Lower lobe of right lung (tissue), 2 donors: Measurements from ENCODE around the gene STC2. TPM values are rescaled to one million over a fixed set of nuclear protein-coding genes. Genes with fewer than 3 reads are reported as not detected.

Experiments
- ATAC-seq, 2 donors: fragments of 200-7000 bp; cut with Tn5 transposase; one replicate each; pipeline ENCODE4 v1.9.1; 2020 to 2022; ENCODE audit warnings: mild to moderate bottlenecking in 2 of 2, moderate library complexity in 2 of 2
- DNase-seq: peaks from one replicate; pipeline ENCODE4 v3.0.0-alpha.2; 2020
- H3K27ac ChIP-seq: fragments of 200-600 bp; one replicate; pipeline ENCODE4 v1.8.0; 2022
- H3K27me3 ChIP-seq: fragments of 200-600 bp; one replicate; pipeline ENCODE4 v1.8.0; 2022; ENCODE audit warnings: low read depth
- H3K36me3 ChIP-seq: fragments of 200-600 bp; one replicate; pipeline ENCODE4 v1.8.0; 2022; ENCODE audit warnings: mild to moderate bottlenecking
- H3K4me1 ChIP-seq: fragments of 200-600 bp; one replicate; pipeline ENCODE4 v1.8.0; 2022
- H3K4me3 ChIP-seq: fragments of 200-600 bp; one replicate; pipeline ENCODE4 v1.8.0; 2022; ENCODE audit warnings: mild to moderate bottlenecking
- H3K9me3 ChIP-seq: fragments of 200-600 bp; one replicate; pipeline ENCODE4 v1.8.0; 2022
- CTCF ChIP-seq: fragments of 200-600 bp; IDR thresholded peaks from one replicate; pipeline ENCODE4 v1.8.0; 2022; ENCODE audit warnings: antibody characterized with exemption, mild to moderate bottlenecking
- intact Hi-C: fragments of 100-400 bp; cut with DNase I; formaldehyde crosslinking; loops from one replicate; pipeline ENCODE4 v1.11.0; 2022
- total RNA-seq: library from RNA; stranded (reverse); fragmentation: NEBNext Ultra II Directional; extraction: Animal tissue kit (Norgen Biotek cat#: 25700); gene quantifications from one replicate; pipeline ENCODE4 v1.2.1, GENCODE V29; 2021
- donor health status: DM: no; HTN: yes; CAD: no; lungs with severe emphysema.

The STC2 gene
- total RNA-seq, 1 donor from 2014 or later: 10.8 TPM

DNA sequence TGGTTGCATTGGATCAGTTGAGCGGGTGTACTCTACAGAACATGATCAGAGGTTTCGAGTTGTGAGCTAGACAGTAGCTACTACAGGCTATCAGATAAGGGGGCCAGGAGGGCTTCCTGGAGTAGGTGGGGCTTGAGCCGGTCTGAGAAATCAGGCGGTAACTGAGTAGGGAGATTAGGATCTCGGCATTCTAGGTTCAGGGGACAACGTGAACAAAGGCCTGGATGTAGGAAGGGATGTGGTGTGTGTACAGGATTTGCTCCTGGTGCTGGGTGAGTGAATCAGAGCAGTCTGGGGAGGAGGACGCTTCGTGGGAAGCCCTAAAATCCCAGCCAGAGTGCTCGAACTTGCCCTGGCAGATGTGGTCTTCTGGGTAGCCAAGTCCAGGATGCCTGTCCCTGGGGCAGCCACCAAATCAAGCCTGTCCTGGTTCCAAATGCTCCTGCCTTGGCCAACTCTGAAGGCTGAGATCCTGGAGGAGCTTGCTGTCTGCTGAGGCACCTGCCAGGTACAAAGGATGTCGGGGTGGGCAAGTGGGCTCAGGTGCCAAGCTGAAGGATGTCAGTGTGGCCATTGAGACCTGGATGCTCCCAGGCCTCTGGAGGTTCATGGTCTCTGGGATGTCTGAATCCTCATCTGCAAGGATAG lies 33.4 kb downstream of the STC2 start:
- DNase-seq (no peak), ATAC-seq (no peak)
- Histone ChIP-seq H3K9me3 (no peaks in the 10 kb centered on the region), H3K36me3 (no peaks in the 10 kb centered on the region), H3K27me3 (peaks cover 40% of the 10 kb centered on the region), H3K27ac (no peak overlapping the region), H3K4me3 (no peak overlapping the region), H3K4me1 (peaks cover 3% of the 10 kb centered on the region)
- TF ChIP-seq CTCF: no peak
- intact Hi-C loops: no loop called here

DNA sequence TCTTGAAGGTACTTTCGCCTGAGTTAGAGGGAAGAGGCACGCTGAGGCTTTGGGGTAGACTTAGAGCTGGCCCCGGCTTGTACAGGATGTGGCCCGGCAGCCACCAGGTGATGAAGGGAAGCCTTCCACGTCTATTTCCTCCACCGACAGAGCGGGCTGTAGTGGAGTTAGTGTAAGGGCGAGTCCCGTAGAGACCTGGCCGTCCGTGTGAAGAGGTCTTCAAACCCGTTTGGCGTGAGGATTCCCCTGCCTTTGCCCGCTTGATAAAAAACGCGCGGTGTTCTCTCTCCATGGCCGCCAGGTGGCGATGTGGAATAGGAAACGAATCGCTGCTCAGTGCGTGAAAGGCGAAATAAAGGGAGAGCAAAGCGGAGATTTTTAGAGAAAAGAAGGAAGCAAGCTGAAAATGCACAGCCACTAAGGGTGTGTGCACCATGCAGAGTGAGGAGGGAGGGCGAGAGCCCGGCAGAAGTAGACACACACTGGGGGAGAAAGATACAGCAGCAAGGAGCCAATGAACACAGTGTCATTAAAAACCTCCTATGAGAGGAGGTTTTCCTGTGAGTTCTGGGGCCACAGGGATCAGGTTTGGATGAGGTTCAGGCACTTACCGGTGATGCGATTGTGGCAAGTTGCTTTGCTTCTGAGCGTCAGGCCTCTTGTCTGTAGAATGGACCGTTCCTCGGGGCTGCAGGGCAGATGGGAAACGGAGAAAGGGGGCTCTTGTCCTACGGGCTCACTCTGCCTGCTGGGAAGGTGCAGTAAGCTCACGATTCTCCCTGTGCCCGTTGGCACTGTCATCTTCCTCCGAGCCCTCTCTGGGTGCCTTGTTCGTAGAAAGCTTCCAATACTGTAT lies 34.2 kb downstream of the STC2 start:
- Histone ChIP-seq H3K4me3 (peak overlapping the region; percentile 9), H3K27me3 (peaks cover 44% of the 10 kb centered on the region), H3K9me3 (no peaks in the 10 kb centered on the region), H3K27ac (no peak overlapping the region), H3K36me3 (no peaks in the 10 kb centered on the region), H3K4me1 (peaks cover 3% of the 10 kb centered on the region)
- intact Hi-C loops: no loop called here
- DNase-seq (peak; percentile 78), ATAC-seq (peak; percentile 81 to 83)
- peak; percentile 81 for TF ChIP-seq CTCF

DNA sequence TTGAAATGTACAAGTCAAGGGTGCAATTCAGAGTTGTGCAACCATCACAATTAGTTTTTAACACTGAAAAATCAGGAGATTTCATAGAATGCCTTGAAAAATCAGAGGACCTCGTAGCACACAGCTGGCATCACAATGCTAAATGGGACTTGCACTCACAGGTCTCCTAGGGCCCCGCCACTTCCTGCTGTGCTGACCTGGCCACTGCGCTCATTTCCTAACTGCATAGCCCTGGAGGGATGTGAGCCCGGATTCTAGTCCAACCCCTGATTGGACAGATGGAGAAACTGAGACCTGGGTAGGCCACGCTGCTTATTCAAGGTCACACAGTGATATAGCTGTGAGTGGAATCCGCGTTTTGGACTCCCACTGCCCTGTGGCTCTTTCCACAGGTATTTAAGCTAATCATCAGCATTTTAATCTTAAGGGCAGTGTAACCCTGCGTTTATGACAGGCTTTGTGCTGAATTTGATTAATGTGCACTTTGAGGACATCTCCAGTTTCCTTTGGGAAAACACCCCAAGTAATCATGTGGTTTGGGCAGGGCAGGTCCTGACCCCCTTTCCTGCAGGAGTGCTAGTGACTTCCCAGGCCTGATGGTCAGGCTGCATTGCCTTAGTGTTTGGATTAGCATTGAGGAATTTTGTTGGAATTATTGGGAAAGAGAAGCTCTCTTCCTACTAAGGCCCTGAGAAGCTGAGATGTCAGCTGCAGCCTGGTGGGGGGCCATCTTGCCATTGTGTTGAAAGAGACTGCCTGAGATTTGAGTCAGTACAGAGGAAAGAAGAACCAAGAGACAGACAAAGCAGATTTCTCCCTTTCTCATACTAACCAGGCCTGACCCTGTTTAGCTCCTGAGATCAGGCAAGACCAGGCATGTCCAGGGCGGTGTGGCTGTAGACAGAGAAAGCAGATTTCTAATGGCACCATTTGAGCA lies 36.2 kb downstream of the STC2 start:
- peaks cover 59% of the 10 kb centered on the region for H3K27me3 ChIP-seq
- H3K4me1 ChIP-seq: peaks cover 3% of the 10 kb centered on the region
- no peak for ATAC-seq
- no peaks in the 10 kb centered on the region for H3K36me3 ChIP-seq
- H3K9me3 ChIP-seq: no peaks in the 10 kb centered on the region
- no peak for TF ChIP-seq CTCF
- no peak for DNase-seq
- intact Hi-C loops: no loop called here
- H3K27ac ChIP-seq: no peak overlapping the region
- no peak overlapping the region for H3K4me3 ChIP-seq

DNA sequence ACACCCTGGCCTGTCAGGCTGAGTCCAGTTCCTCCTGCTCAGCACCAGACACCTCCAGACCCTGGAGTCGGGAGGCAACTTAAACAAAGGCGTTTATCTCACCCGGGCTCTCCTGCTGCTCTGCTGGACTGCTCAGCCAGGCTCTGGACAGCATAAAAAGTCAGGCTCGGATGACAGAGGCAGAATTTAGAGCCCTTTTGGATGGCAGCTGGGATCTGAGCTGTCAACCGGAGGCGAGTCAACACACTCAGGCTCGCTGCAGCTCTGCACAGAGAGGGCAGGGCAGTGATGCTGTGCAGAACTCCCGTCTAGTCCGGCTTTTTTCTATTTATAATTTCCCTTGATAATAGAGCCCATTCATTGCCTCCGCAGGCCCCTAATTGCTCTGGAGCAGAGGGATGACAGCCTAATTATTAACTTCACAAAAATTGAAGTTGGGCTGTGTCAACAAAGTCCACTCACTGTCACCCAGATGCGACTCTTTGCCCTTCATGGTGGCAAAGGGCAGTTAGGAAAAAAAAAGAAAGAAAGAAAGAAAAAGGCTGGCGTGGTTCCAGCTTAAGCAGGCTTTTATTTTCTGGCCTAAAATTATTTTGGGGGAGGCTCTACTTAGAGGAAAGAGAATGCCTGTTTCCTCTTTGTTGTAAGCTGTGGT lies 37.6 kb downstream of the STC2 start:
- Histone ChIP-seq H3K4me1 (peaks cover 3% of the 10 kb centered on the region), H3K9me3 (no peaks in the 10 kb centered on the region), H3K27me3 (peaks cover 69% of the 10 kb centered on the region), H3K36me3 (no peaks in the 10 kb centered on the region), H3K4me3 (no peak overlapping the region), H3K27ac (no peak overlapping the region)
- DNase-seq (no peak), ATAC-seq (no peak)
- no peak for TF ChIP-seq CTCF
- intact Hi-C loops: no loop called here

DNA sequence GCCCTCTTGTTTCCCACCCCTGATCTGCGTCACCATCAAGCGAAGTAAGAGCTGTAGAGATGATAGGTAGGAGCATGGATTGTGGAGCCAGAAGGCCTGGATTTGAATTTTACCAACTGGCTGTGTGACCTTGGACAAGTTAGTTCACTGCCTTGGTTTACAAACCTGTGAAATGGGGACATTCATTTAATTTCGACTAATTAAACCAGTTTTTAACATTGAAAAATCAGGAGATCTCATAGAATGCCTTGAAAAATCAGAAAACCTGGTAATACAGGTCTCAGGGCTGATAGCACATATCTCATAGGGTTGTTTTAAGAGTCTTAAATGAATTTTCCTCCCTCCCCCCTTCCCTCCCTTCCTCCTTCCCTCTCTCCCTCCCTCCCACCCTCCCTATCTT lies 38.8 kb downstream of the STC2 start:
- DNase-seq (no peak), ATAC-seq (no peak)
- peaks cover 3% of the 10 kb centered on the region for H3K4me1 ChIP-seq
- H3K9me3 ChIP-seq: no peaks in the 10 kb centered on the region
- H3K27me3 ChIP-seq: peaks cover 70% of the 10 kb centered on the region
- intact Hi-C loops: no loop called here
- no peak for TF ChIP-seq CTCF
- no peaks in the 10 kb centered on the region for H3K36me3 ChIP-seq
- no peak overlapping the region for H3K27ac ChIP-seq
- no peak overlapping the region for H3K4me3 ChIP-seq
